Measurements from ENCODE around the gene RBP5. TPM values are rescaled to one million over a fixed set of nuclear protein-coding genes. Genes with fewer than 3 reads are reported as not detected.

Gene RBP5
- total and polyA plus RNA-seq, 2 donors (not counting 1 experiment from before 2014, with no cell fraction given): not detected

DNA sequence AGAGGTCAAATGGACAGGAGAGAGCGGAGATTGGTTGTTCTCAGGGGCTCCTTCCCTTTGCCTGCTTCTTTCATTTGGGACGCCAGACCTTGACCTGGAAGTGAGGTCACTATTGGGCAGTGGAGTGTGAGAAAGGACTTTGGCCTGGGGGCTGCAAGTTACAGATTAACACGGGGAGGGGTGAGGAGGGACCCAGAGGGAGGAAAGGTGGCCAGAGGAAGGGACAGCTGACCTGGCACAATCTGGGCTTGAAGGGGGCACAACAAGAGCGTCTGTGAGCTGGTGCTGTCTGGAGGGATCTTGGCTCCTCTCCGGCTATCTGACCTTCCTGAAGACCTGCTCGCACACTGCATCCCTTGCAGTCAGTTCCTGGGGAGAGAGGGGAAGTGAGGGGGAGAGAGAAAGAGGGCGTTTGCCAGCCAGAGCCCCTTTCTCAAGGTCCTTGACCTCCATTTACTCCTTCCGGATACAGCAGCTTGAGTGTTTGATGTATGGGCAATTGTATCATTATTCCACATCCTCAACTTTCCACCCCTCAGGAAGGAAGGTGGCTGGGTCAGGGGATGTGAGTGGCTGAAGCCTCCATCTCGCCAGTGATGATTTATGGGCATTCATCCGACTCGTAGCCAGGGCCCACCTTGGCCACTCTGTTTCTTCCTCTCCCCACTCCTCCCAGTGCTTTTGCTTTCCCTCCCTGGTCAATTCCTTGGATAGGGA lies 4.7 kb downstream of the RBP5 start:
- no peak for DNase-seq (ENCODE audit: low read depth in 2 of 2)
- Histone ChIP-seq H3K9me3 (ENCODE audit: control insufficient read depth, insufficient read depth, low read depth, low read length) (no peaks in the 10 kb centered on the region), H3K4me3 (replicated peaks in 1 of 4; ENCODE audit: control extremely low read depth in 1 of 4, insufficient read depth in 1 of 4, low read depth in 3 of 4, low read length in 4 of 4) (no peak overlapping the region), H3K9ac (ENCODE audit: insufficient read depth, low read length) (no peak overlapping the region), H4K20me1 (ENCODE audit: control insufficient read depth, extremely low read depth, insufficient read depth, low read length) (no peaks in the 10 kb centered on the region), H3K4me2 (ENCODE audit: extremely low read depth, insufficient read depth, low read length) (no peak overlapping the region), H3K27ac (ENCODE audit: insufficient read depth, low read length) (no peak overlapping the region), H3K27me3 (ENCODE audit: control insufficient read depth, insufficient read depth, low read length) (no peaks in the 10 kb centered on the region), H2AFZ (ENCODE audit: low read length) (no peak overlapping the region), H3K36me3 (ENCODE audit: control insufficient read depth, insufficient read depth, low read length) (no peaks in the 10 kb centered on the region), H3K4me1 (ENCODE audit: control insufficient read depth, extremely low read depth, insufficient read depth, low read length) (no peaks in the 10 kb centered on the region), H3K79me2 (ENCODE audit: control insufficient read depth, insufficient read depth, low read length) (no peaks in the 10 kb centered on the region)
- TF ChIP-seq, protein P1, sequence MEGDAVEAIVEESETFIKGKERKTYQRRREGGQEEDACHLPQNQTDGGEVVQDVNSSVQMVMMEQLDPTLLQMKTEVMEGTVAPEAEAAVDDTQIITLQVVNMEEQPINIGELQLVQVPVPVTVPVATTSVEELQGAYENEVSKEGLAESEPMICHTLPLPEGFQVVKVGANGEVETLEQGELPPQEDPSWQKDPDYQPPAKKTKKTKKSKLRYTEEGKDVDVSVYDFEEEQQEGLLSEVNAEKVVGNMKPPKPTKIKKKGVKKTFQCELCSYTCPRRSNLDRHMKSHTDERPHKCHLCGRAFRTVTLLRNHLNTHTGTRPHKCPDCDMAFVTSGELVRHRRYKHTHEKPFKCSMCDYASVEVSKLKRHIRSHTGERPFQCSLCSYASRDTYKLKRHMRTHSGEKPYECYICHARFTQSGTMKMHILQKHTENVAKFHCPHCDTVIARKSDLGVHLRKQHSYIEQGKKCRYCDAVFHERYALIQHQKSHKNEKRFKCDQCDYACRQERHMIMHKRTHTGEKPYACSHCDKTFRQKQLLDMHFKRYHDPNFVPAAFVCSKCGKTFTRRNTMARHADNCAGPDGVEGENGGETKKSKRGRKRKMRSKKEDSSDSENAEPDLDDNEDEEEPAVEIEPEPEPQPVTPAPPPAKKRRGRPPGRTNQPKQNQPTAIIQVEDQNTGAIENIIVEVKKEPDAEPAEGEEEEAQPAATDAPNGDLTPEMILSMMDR (conservative IDR thresholded peaks at IDR 0.05 in 1 of 2, IDR thresholded peaks at IDR 0.05 in 1 of 2; ENCODE audit: low read depth in 1 of 2, low read length in 2 of 2): no peak
- TF ChIP-seq EZH2 (IDR thresholded peaks at IDR 0.05; ENCODE audit: low read length, missing control alignments): no peak

DNA sequence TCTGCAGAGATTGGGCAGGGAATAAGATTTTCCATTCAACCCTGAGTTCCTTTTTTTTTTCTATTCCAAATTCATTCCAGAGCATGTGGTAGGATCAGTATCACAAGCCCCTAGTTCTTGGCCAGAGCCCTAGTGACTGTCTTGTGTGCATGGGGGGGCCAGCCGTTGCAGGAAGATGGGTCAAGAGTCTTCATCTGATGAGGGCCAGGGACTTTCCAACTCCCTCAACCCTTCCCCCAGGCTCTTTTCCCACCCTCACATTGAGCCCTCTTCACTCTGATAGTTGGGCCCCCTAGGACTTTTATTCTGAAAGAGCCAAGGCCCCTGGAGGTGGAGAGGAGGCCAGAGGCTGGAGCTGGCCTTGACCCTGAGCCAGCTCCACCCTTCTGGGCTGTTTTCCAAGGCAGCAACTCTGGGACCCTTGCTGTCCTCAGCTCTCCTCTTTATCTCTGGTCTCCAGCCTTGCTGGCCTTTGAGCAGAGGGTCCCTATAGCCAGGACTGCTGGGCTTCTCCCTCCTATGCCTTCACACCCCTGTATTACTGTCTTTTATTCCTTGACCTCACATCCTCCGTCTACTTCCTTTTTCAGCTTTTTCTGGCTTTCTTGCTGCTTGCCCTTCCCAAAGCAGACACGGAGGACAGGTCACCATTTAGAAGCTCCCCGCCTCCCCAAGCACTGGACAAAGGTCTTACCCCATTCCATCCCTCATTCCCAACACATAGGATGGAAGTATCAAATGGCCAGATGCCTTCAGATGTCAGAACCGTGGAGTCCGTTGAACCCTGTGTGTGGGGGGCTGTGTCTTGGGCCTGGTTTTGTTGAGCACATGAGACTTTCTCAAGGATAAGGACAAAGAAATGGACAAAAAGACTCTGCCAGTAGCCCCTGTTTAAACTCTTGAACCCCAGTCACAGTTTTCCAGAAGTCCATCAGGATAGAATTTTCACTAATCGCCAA lies 5.6 kb downstream of the RBP5 start:
- Histone ChIP-seq H3K9me3 (ENCODE audit: control insufficient read depth, insufficient read depth, low read depth, low read length) (no peaks in the 10 kb centered on the region), H3K4me3 (replicated peaks in 1 of 4; ENCODE audit: control extremely low read depth in 1 of 4, insufficient read depth in 1 of 4, low read depth in 3 of 4, low read length in 4 of 4) (no peak overlapping the region), H4K20me1 (ENCODE audit: control insufficient read depth, extremely low read depth, insufficient read depth, low read length) (no peaks in the 10 kb centered on the region), H3K9ac (ENCODE audit: insufficient read depth, low read length) (no peak overlapping the region), H3K4me1 (ENCODE audit: control insufficient read depth, extremely low read depth, insufficient read depth, low read length) (no peaks in the 10 kb centered on the region), H3K36me3 (ENCODE audit: control insufficient read depth, insufficient read depth, low read length) (no peaks in the 10 kb centered on the region), H3K79me2 (ENCODE audit: control insufficient read depth, insufficient read depth, low read length) (no peaks in the 10 kb centered on the region), H3K27ac (ENCODE audit: insufficient read depth, low read length) (no peak overlapping the region), H2AFZ (ENCODE audit: low read length) (no peak overlapping the region), H3K27me3 (ENCODE audit: control insufficient read depth, insufficient read depth, low read length) (no peaks in the 10 kb centered on the region), H3K4me2 (ENCODE audit: extremely low read depth, insufficient read depth, low read length) (no peak overlapping the region)
- TF ChIP-seq, protein P1 (conservative IDR thresholded peaks at IDR 0.05 in 1 of 2, IDR thresholded peaks at IDR 0.05 in 1 of 2; ENCODE audit: low read depth in 1 of 2, low read length in 2 of 2): no peak
- no peak for TF ChIP-seq EZH2 (IDR thresholded peaks at IDR 0.05; ENCODE audit: low read length, missing control alignments)
- DNase-seq (ENCODE audit: low read depth in 2 of 2): no peak

DNA sequence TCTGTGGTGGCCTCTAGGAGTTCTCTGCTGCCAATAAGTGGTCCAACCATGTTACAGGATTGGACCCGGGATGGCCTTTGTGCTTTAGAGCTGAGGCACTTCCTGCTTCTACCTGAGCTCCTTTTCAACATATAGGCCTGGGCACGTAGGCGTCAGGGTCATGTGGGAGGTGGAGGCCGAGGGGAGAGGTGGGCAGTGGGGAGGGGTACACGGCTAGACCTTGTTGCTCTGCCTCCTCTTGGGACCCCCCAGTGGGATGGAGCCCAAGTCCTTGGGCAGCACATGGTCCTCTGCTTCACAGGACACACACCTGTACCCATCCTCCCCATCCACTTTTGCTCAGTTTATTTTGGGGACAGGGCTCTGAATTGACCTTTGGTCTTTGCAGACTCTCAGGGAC lies 7.4 kb downstream of the RBP5 start:
- no peaks in the 10 kb centered on the region for H3K9me3 ChIP-seq (ENCODE audit: control insufficient read depth, insufficient read depth, low read depth, low read length)
- H3K79me2 ChIP-seq (ENCODE audit: control insufficient read depth, insufficient read depth, low read length): no peaks in the 10 kb centered on the region
- DNase-seq (ENCODE audit: low read depth in 2 of 2): no peak
- no peak overlapping the region for H3K4me2 ChIP-seq (ENCODE audit: extremely low read depth, insufficient read depth, low read length)
- H3K9ac ChIP-seq (ENCODE audit: insufficient read depth, low read length): no peak overlapping the region
- no peak overlapping the region for H3K4me3 ChIP-seq (replicated peaks in 1 of 4; ENCODE audit: control extremely low read depth in 1 of 4, insufficient read depth in 1 of 4, low read depth in 3 of 4, low read length in 4 of 4)
- TF ChIP-seq EZH2 (IDR thresholded peaks at IDR 0.05; ENCODE audit: low read length, missing control alignments): no peak
- H3K4me1 ChIP-seq (ENCODE audit: control insufficient read depth, extremely low read depth, insufficient read depth, low read length): no peaks in the 10 kb centered on the region
- no peaks in the 10 kb centered on the region for H3K36me3 ChIP-seq (ENCODE audit: control insufficient read depth, insufficient read depth, low read length)
- no peak overlapping the region for H3K27ac ChIP-seq (ENCODE audit: insufficient read depth, low read length)
- no peak overlapping the region for H2AFZ ChIP-seq (ENCODE audit: low read length)
- no peaks in the 10 kb centered on the region for H4K20me1 ChIP-seq (ENCODE audit: control insufficient read depth, extremely low read depth, insufficient read depth, low read length)
- no peaks in the 10 kb centered on the region for H3K27me3 ChIP-seq (ENCODE audit: control insufficient read depth, insufficient read depth, low read length)

All from fibroblast of lung (primary cell).